HG02852 (cell line): ENCODE data around the gene WNT11.
A peak's percentile ranks its signal among the peaks of the same experiment; 100 is the strongest.

ENCODE experiments used
- ATAC-seq: cut with Tn5 transposase; IDR thresholded peaks from one replicate; pipeline ENCODE4 v1.9.1; 2021; ENCODE audit warnings: mild to moderate bottlenecking, moderate library complexity; ENCODE audit not compliant: unreplicated experiment

Gene WNT11

DNA sequence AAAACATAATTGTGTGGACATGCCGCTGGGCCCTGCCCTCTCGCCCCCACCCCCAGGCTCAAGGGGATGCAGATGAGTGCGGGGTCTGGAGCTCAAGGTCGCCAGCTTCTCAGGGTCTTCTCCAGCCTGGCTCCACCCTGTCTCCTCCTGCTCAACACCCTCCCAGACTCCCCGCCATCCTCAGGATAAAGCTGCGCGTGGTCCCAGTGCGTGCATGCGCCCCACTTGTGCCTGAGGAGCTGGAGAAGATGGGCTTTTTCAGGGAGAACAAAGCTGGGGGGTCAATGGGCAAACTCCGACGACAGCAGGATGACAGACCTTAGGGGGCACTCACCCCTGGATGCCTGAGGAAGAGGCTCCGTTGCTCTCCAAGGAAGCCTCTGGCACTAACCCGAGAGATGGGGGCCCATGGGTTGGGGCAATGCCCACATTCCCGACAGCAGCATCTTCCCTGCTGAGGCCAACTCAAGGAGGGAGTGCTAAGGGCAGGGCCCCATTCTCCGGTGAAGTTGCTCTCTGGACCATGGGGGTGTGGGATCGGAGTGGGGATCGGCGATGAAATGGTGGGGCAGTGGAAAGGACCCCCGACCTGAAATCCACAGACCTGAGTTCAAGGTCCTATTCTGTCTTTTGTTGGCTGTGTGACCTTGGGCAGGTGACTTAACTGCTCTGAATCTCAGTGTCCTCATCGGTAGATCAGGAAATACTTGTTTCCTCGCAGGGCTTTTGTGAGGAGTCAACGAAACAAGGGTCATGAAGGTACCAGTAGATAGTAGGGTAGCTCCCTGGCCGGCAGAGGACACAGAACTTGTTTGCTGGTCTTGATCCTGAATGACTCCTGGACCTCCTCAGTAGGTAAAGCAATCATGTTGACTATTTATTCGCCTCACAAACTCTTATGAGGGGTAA, 47.7 kb downstream of the WNT11 start:
- ATAC-seq, result no peak

DNA sequence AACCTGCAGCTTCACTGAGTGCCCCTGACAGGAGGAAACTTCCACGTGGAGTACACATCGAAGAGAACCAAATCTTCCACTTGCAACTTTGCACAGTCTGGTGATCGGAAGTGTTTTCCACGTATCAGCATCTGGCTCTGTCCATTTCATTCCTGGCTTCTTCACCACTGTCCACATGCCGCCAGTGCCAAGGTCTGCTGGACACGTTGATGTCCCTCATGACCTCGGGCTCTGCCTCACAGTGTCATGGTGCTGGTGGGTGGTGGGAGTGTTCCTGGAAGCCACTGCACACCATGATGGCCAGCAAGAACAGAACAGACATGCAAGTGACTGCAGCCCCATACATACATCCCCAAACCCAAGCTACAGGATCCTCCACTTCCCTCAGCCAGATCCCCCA, 48.4 kb downstream of the WNT11 start:
- ATAC-seq, result no peak

- ATAC-seq, result no peak
Observed at GRCh38 chr11:76156971-76157427, 49.3 kb downstream of the WNT11 start.

DNA sequence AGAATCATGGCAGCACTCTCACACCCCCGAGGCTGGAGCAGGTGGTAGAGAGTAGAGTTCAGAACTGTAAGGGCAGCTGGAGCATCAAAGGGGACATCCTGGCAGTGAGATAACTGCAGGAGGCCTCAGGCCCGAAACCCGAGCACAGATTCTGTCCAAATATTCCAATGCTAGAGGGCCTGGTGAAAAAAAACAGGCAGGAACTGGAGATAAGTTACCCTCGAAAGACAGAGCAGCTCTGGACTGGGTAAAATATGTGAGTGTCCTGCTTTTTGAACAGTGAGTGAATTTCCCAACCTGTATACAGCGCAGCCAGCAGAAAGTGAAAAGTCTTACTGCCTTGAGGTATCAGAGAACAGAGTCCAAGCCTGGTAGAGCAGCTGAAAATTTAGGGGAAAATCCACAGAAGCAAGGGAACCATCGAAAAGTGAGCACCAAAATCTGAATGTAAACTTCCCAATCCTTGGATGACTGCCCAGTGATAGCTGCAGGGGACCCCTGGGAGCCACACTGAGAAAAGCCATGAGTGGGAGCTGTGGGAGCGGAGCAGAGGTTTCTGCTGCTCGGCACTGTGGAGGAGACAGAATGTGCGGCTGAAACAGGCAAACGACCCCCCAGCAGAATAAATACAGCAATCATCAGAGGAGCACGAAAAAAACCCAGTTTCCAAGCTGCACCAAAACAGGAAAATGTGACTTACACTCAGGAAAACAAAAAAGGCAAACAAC, 50.6 kb downstream of the WNT11 start:
- ATAC-seq, result no peak

- no peak for ATAC-seq
Observed at GRCh38 chr11:76153571-76153923, 52.8 kb downstream of the WNT11 start.

DNA sequence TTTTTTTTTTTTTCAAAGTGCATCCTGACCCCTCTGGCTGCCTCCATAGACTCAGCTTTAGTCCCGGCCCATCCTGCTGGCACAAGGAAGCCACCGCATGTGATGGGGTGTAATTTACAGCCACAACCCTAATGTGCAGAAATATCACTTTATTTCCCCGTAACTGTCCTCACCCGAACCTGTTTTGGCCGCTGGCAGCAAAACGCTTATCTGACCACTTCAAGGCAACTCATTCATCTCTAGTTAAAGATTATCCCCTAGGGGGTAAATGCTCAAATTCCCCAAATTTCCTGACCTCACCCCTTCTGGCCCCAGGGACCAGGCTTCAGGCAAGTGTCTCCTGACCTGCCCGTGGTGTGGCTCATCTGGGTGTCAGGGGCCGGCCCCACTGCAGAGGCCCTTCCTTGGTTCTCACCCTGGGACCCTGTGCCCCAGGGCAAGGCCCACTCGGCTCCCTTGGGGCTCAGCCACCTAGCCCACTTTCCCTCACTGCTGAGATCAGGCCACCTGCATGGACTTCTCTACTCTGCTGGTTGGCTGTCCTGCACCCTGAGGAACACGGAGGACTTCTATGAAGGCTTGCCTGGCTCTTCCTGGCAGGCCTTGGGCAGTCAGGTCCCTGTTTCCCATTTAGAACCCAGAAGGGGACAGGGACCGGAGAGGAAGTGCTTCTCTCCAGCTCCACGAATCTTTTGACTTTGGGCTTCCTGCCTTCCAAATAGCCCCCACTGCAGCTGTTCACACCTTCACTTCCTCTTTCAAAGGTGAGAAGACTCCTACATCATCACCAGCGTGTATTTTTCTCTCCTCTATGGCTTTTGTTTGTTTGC, 53.3 kb downstream of the WNT11 start:
- peak; percentile 54 for ATAC-seq

- ATAC-seq, result peak; percentile 79
Observed at GRCh38 chr11:76152086-76152681, 54.1 kb downstream of the WNT11 start.

DNA sequence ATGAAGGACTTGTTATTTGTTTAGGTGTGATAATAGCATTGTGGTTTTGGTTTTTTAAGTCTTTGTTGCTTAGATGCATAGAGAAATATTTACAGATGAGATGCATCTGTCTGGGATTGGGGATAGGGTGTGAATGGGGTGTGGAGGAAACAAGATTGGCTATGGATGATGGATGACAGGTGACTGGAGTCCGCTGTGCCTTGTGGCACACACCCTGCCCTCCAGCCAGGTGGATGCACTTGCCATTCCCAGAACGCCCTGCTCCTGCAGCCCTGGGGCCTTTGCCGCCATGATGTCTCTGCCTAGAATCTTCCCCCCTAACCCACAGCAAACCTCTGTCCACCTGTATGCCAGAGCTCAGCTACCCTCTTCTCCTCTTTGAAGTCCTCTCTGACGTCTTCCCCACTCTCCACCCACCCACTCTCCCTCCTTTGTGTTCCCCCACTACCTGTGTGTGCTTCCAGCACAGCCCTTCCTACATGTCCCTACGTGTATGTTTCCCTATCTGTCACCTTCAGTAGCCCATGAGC, 54.7 kb downstream of the WNT11 start:
- no peak for ATAC-seq

GRCh38 chr11:76150141-76150540, 56.2 kb downstream of the WNT11 start:
- ATAC-seq, result no peak

- no peak for ATAC-seq
Observed at GRCh38 chr11:76149713-76150112, 56.6 kb downstream of the WNT11 start.

DNA sequence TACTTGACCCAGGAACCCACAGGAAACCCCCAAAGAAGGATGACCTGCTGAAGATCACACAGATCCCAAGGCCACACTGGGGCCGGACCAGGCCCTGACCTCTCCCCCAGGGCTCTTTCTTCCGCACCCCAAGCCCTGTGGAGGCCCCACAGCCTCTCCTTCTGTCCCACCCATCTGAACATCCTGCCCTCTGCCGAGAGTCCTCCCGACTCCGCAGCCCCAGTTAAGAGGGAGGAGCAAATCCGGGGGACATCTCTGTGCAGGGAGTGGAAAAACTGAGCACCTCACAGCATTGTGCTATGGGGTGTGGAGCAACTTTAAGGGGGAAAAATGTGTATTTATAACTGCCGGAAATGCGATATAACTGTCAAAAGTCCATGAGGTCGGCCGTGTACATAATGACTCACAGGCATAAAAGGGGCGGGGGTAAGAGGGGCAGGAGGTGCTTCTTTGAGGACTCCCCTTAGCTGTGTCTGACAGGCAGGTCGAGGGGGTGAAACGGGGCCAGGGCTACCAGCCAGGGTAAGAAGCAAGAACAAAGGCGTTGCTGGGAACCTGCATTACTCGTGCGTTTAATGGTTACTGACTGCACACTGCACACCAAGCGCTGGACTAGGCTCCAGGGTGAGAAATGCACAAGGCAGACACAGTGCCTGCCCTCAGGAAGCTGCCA, 57.2 kb downstream of the WNT11 start:
- ATAC-seq, result no peak

DNA sequence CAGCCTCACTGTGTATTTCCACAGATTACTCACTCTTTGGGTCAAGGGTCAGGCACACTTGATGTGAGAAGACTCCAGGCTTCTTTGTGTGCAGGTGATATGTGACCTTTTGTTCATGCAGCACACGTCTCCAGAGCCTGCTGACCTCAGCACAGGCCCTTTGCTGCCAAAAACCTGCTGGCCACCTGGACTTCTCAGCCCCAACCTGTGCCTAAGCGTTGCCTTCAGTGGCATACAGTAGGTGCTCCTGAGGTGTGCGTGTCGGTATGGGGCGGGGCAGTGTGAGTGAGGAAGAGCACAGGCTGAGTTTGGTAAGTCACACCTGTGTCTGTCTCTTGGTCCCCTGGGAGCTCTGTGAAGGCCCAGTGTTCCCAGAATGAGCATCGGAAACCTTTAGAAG, 58.1 kb downstream of the WNT11 start:
- no peak for ATAC-seq

- ATAC-seq, result no peak
Observed at GRCh38 chr11:76147106-76147740, 59.1 kb downstream of the WNT11 start.

DNA sequence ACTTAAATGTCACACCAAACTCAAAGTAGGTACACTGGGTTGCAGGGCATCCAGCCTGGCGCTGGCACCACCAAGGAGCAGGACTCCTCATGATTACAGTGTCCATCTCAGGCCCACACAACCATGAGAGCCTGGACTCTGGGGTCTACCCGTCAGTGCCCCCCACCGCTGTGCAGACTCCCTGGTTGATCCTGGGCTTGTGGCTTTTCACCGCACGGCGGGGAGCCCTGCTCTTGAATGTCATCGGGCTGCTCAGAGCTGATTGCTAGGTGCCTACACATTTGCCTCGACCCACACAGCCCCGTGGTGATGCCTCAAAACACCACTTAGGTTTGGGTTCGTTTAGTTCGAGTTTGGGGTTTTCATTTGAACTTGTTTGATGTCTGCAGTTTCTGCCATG, 63.0 kb downstream of the WNT11 start:
- ATAC-seq, result no peak

DNA sequence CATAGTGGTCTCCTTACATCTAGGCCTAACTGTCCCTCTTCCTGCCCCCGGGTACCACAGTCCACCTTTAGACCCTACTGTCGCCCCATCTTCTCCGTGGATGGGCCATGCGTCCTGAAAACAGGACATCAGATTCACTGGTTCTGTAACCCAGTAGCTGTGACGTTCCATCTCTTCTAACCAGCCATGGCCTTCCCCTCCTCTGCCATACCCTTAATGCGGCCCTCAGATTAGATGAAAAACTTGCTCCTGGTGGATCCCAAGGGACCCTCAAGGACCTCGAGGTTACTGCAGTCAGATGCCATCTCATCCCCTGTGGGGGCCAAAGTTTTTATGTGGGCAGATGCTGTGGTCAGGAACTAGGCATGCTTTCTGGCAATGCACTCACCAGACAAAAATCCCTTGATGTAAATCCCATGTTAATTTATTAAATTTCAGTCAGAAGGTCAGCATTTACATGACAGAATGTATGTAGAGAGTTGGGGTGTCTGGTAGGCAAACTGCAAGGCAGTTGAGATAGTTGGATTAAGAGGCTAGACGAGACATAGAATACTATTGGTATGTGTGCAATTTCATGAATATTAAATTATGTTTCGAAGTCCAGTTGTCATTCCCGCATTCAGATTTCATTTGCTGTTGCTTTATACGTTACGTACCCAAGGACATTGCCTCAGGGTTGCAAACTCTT, 64.3 kb downstream of the WNT11 start:
- ATAC-seq, result no peak

GRCh38 chr11:76140912-76141574, 65.3 kb downstream of the WNT11 start:
- ATAC-seq, result no peak

DNA sequence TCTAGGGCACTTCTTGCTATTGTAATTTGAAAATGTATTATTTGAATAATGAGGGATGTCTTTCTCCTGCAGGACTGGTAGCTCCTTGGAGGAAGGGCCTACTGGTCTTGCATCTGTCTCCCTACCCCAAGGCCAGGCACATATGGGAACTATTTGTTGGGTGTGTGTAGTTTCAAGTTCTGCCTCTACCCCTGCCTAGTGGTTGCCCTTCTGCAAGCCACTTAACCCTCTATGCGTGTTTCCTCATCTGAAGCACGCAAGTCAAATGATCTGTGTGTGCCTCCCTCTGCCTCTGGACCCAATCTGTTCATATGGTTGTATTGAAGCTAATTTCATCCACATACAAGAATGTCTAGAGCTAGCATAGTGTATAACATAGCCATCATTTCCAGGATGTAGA, 67.0 kb downstream of the WNT11 start:
- no peak for ATAC-seq
